Erythroblast (primary cell): ENCODE results near the gene FAM24A.
"Not testable (repeated sequence)": the region's sequence is repeated elsewhere in the genome, so short reads cannot be mapped to it uniquely, and the experiment has no call there.

Experiments
- DNase-seq, 2 experiments: peaks; one replicate each; lab custom pipeline; 2025; lab: John Stamatoyannopoulos, UW
- GATA1 ChIP-seq: IDR thresholded peaks from 2 replicates; pipeline ENCODE4 v1.6.1; 2011; ENCODE audit warnings: low read depth, mild to moderate bottlenecking, control low read depth, low read length, moderate library complexity
- POLR2A ChIP-seq: IDR thresholded peaks from 2 replicates; pipeline ENCODE4 v1.6.1; 2011; ENCODE audit warnings: mild to moderate bottlenecking, low read length

The FAM24A gene

DNA sequence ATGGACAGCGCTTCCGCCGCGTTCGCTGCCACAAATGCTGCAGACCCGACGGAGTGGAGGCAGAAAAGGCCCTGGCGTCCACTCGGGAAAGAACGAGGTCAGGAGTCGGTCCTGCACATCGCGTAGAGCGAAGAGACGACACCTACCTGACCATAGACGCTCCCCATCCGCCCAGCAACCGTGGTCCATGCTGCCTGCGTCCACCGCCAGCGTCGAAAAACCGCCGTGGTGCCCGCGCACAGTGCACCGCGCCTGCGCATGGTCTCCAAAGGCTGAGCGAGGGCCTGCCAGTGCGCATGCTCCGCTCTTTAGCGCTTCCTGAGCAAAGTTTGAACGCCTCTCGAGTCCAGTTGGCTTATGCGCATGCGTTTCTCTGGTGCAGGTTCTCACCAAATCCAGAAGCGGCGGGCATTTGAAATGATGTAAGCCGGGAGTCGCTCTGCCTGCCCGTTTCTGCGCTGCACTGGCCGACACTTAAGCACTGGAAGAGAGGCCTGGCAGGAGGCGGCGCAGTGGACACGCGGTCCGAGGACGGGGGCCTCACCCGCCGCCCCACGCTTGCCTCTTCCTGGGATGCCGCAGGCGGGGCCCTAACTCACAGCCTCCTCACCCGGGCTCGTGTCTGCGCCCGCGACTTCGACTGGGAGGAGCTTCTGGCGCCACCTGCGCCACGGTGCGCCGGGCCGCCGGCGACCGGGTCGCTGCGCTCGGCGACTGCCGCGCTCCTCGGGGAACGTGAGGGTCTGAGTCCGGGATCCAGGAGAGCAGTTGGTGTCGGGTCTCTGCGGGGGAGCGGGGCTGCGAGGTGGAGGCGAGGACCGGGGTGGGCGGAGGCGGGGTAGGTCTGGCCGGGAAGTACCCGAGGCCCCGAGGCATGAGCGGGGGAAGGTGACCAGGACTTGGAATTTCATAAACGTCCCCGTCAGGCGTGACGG, 30.8 kb upstream of the FAM24A start, which contains the start of gene FAM24B:
Gene FAM24B (minus strand): TSS at position 243 of the 935 bp plus-strand sequence. CDS start 29,066 bp downstream, outside the sequence.
- TF ChIP-seq POLR2A (peak; percentile 89), GATA1 (no peak)
- peak; percentile 97 to 98 for DNase-seq

DNA sequence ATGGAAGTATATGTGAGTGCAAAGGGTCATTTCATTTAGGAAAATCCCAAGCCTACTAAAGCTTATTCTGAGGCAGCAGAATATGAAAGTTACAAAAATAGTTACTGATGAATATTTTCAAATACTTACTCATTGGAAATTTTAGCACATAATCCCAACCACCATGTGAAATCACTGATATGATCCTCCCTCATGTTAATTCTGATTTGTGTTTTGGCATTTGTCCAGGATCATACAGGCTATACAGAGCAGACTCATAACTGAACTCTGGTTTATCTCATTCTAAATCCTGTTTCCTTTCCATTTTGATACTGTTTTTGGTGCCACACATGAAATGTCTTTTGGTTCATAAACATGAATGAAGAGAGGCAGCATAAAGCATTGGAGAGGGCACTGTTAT, 27.6 kb upstream of the FAM24A start:
- peak; percentile 34 to 36 for DNase-seq
- TF ChIP-seq POLR2A (no peak), GATA1 (no peak)

- DNase-seq, result peak in 1 of 2 experiments; percentile 8
- TF ChIP-seq POLR2A (no peak), GATA1 (no peak)
These were observed 26.2 kb upstream of the FAM24A start for GRCh38 chr10:122884166-122884565.

DNA sequence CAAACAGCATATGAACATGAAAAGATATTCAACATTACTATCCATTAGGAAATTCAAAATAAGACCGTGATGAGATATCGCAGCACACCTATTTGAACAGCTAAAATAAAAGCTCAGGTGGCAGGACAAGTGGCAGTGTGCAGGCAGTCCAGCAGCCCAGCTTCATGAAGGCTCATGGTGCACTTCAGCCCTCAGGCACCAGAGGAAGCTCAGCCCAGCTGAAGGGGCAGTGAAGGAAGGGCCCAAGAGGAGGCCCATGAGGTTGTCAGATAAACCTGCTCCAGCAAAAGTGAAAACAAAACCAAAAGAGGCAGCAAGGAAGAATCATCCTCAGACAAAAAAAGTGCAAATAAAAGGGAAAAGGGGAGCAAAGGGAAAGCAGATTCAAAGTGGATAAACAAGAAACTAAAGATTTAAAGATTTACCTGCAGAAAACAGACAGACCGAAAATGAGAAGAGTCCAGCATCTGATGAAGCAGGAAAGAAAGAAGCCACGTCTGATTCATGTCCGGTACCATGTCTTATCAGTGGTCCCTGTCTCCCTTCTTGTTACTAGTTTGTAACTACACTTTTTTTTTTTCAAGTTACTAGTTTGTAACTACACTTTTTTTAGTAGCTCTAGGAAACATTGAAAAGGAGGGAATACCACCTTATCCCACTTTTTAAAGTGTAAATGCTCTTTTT, 16.0 kb upstream of the FAM24A start:
- peak; percentile 30 to 49 for DNase-seq
- TF ChIP-seq POLR2A (no peak), GATA1 (no peak)

- DNase-seq, result not testable (repeated sequence)
These were observed 6.5 kb upstream of the FAM24A start for GRCh38 chr10:122903861-122904260.

- TF ChIP-seq POLR2A (no peak), GATA1 (no peak)
- peak; percentile 66 to 78 for DNase-seq
These were observed 1.6 kb downstream of the FAM24A start for GRCh38 chr10:122911889-122912484.

DNA sequence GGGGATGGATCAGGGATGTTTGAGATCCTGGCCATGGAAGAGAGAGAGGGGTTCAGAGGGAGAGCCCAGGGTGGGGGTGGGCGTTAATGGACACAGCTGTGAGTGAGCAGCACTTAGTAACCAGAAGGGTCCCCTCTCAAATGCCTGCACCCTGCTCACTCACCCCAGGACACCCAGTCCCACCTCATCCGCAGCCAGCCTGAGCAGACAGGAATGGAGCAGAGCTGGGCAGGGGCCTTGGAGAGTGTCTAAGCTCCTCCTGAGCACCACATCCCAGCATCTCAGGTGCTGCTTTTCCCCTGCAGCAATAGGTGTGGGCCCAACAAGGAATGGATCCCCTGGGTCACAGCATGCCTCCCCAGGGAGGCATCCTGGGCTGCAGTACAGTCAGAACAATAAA, 5.3 kb downstream of the FAM24A start:
- TF ChIP-seq GATA1 (no peak), POLR2A (no peak)
- no peak for DNase-seq

- peak in 1 of 2 experiments; percentile 54 for DNase-seq
- no peak for TF ChIP-seq POLR2A
- no peak for TF ChIP-seq GATA1
These were observed 19.7 kb downstream of the FAM24A start for GRCh38 chr10:122930140-122930539.

DNA sequence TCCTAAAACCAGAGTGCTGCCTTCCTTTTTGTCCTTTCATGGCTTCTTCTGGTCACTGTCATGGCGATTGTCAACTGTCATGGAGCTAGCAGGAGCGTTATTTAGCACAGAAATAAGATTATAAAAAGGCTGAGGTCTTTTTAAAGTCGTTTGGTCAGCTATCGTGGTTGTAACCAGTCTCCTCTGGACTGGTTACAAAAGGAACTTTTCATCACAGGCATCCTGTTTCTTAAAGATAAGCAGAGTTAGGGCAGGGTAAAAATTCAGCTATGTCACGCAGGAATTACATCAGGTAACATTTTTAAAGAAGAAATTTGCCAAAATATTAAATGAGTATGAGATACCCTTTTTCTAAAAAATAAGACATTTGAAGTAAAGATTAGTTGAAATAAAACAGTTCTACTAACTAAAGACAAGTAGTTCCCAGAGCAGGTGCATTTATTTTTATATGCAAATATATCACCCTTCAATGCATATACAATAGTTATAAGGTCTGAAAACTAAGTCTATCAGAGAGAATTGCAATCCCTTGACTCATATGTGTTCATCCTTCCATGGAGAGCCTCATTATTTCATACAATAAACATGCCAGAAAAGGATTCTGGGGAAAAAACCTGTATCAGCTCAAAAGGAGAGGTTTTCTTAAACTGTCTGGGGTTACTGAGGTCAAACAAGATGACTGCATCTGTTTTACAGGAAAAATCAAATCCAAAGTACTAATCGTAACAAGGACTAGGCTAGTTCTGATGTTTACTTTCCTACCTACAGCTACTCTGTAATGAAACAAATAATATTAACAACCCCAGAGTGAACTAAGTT, 20.9 kb downstream of the FAM24A start:
- TF ChIP-seq POLR2A, result no peak
- TF ChIP-seq GATA1, result no peak
- peak; percentile 90 to 93 for DNase-seq

- DNase-seq, result peak in 1 of 2 experiments; percentile 19
- TF ChIP-seq POLR2A, result no peak
- TF ChIP-seq GATA1, result no peak
These were observed 28.9 kb downstream of the FAM24A start for GRCh38 chr10:122939133-122939855.

- TF ChIP-seq GATA1 (no peak), POLR2A (no peak)
- peak; percentile 53 to 74 for DNase-seq
These were observed 29.6 kb downstream of the FAM24A start for GRCh38 chr10:122939856-122940543.

GRCh38 chr10:122949296-122949695, 38.9 kb downstream of the FAM24A start:
- DNase-seq, result no peak
- TF ChIP-seq GATA1 (no peak), POLR2A (no peak)
